ENCODE results near the gene RXRA. TPM values are rescaled to one million over a fixed set of nuclear protein-coding genes. Genes with fewer than 3 reads are reported as not detected.

The RXRA gene
- total RNA-seq, 3 donors from 2014 or later, result 31.0 to 63.0 (median 31.5) TPM

GRCh38 chr9:134483361-134484184, 157.3 kb downstream of the RXRA start:
- no peaks in the 10 kb centered on the region for H3K36me3 ChIP-seq

GRCh38 chr9:134484479-134484878, 158.2 kb downstream of the RXRA start:
- no peaks in the 10 kb centered on the region for H3K27me3 ChIP-seq
- H3K4me3 ChIP-seq, result no peak overlapping the region
- no peak for DNase-seq (ENCODE audit: low spot score in 2 of 2)
- H3K36me3 ChIP-seq, result no peaks in the 10 kb centered on the region
- H3K27ac ChIP-seq, result no peak overlapping the region
- no peaks in the 10 kb centered on the region for H3K9me3 ChIP-seq
- TF ChIP-seq POLR2A (IDR thresholded peaks at IDR 0.05) (no peak), POLR2AphosphoS5 (IDR thresholded peaks at IDR 0.05) (no peak)
- TF ChIP-seq, protein P1, sequence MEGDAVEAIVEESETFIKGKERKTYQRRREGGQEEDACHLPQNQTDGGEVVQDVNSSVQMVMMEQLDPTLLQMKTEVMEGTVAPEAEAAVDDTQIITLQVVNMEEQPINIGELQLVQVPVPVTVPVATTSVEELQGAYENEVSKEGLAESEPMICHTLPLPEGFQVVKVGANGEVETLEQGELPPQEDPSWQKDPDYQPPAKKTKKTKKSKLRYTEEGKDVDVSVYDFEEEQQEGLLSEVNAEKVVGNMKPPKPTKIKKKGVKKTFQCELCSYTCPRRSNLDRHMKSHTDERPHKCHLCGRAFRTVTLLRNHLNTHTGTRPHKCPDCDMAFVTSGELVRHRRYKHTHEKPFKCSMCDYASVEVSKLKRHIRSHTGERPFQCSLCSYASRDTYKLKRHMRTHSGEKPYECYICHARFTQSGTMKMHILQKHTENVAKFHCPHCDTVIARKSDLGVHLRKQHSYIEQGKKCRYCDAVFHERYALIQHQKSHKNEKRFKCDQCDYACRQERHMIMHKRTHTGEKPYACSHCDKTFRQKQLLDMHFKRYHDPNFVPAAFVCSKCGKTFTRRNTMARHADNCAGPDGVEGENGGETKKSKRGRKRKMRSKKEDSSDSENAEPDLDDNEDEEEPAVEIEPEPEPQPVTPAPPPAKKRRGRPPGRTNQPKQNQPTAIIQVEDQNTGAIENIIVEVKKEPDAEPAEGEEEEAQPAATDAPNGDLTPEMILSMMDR (IDR thresholded peaks at IDR 0.05), result no peak
- no peaks in the 10 kb centered on the region for H3K4me1 ChIP-seq
- intact Hi-C loops (cut with DNase I; ENCODE audit: low total_unique reads), result no loop called here

More at GRCh38 chr9:134483361-134484184, 157.3 kb downstream of the RXRA start:
- Histone ChIP-seq H3K4me1 (no peaks in the 10 kb centered on the region), H3K9me3 (no peaks in the 10 kb centered on the region), H3K4me3 (no peak overlapping the region), H3K27ac (no peak overlapping the region), H3K27me3 (no peaks in the 10 kb centered on the region)
- intact Hi-C loops (cut with DNase I; ENCODE audit: low total_unique reads), result no loop called here
- TF ChIP-seq POLR2A (IDR thresholded peaks at IDR 0.05) (no peak), POLR2AphosphoS5 (IDR thresholded peaks at IDR 0.05) (no peak)
- TF ChIP-seq, protein P1 (IDR thresholded peaks at IDR 0.05), result no peak
- DNase-seq (ENCODE audit: low spot score in 2 of 2), result no peak

DNA sequence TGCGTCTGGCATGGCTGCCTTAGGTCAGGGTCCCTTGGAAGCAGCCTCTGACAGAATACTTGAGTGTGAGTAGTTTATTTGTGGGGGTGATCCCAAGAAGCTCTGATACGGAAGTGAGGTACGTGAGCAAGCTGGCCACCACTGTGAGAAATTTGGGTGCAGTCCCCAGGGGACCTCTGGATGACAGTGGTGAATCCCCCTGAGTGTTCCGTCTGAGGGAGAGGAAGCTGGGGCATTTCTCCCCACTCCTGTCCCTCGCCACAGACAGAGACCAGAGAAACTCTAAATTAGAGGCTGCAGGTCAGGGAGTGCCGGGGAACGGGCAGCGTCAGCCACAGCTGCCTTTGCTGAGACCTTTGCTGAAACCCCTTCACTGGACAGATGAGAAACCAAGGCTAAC, 159.4 kb downstream of the RXRA start:
- intact Hi-C loops (cut with DNase I; ENCODE audit: low total_unique reads), result no loop called here
- TF ChIP-seq, protein P1 (IDR thresholded peaks at IDR 0.05), result no peak
- TF ChIP-seq POLR2A (IDR thresholded peaks at IDR 0.05), result no peak
- no peak for TF ChIP-seq POLR2AphosphoS5 (IDR thresholded peaks at IDR 0.05)
- H3K36me3 ChIP-seq, result no peaks in the 10 kb centered on the region
- DNase-seq (ENCODE audit: low spot score in 2 of 2), result no peak
- no peaks in the 10 kb centered on the region for H3K9me3 ChIP-seq
- H3K27ac ChIP-seq, result no peak overlapping the region
- no peak overlapping the region for H3K4me3 ChIP-seq
- H3K27me3 ChIP-seq, result peaks cover 0 to 3% of the 10 kb centered on the region in 2 donors
- no peaks in the 10 kb centered on the region for H3K4me1 ChIP-seq

GRCh38 chr9:134486143-134486591, 159.9 kb downstream of the RXRA start:
- H3K9me3 ChIP-seq, result no peaks in the 10 kb centered on the region
- H3K4me1 ChIP-seq, result no peaks in the 10 kb centered on the region
- intact Hi-C loops (cut with DNase I; ENCODE audit: low total_unique reads), result no loop called here
- no peak for DNase-seq (ENCODE audit: low spot score in 2 of 2)
- H3K36me3 ChIP-seq, result no peaks in the 10 kb centered on the region
- TF ChIP-seq, protein P1 (IDR thresholded peaks at IDR 0.05), result no peak
- no peak for TF ChIP-seq POLR2A (IDR thresholded peaks at IDR 0.05)
- no peak overlapping the region for H3K27ac ChIP-seq
- H3K27me3 ChIP-seq, result peaks cover 0 to 3% of the 10 kb centered on the region in 2 donors
- H3K4me3 ChIP-seq, result no peak overlapping the region

GRCh38 chr9:134486596-134486995, 160.3 kb downstream of the RXRA start:
- peak in 1 of 2 donors; percentile 46 for DNase-seq (ENCODE audit: low spot score in 2 of 2)
- Histone ChIP-seq H3K27ac (no peak overlapping the region), H3K27me3 (peaks cover 0 to 3% of the 10 kb centered on the region in 2 donors), H3K4me3 (no peak overlapping the region), H3K4me1 (no peaks in the 10 kb centered on the region), H3K36me3 (no peaks in the 10 kb centered on the region), H3K9me3 (no peaks in the 10 kb centered on the region)
- intact Hi-C loops (cut with DNase I; ENCODE audit: low total_unique reads), result no loop called here
- TF ChIP-seq POLR2AphosphoS5 (IDR thresholded peaks at IDR 0.05) (no peak), POLR2A (IDR thresholded peaks at IDR 0.05) (no peak)
- TF ChIP-seq, protein P1 (IDR thresholded peaks at IDR 0.05), result no peak
